ENCODE measurements around the gene A1CF. TPM values are rescaled to one million over a fixed set of nuclear protein-coding genes. Genes with fewer than 3 reads are reported as not detected.
A peak's percentile ranks its signal among the peaks of the same experiment; 100 is the strongest.
"Not testable (repeated sequence)": the region's sequence is repeated elsewhere in the genome, so short reads cannot be mapped to it uniquely, and the experiment has no call there.

Gene A1CF
- total RNA-seq, 1 donor from 2014 or later, result not detected

GRCh38 chr10:50794490-50794889 is 90.9 kb downstream of the A1CF start:
- DNase-seq (ENCODE audit: low read depth in 2 of 2), result no peak

- DNase-seq (ENCODE audit: low read depth in 2 of 2), result peak; percentile 17 to 60
Measured at GRCh38 chr10:50788951-50789945, 96.2 kb downstream of the A1CF start.

- DNase-seq (ENCODE audit: low read depth in 2 of 2), result not testable (repeated sequence)
Measured at GRCh38 chr10:50787962-50788361, 97.5 kb downstream of the A1CF start.

- not testable (repeated sequence) for DNase-seq (ENCODE audit: low read depth in 2 of 2)
Measured at GRCh38 chr10:50782017-50782416, 103.4 kb downstream of the A1CF start.

GRCh38 chr10:50780036-50780435 is 105.4 kb downstream of the A1CF start:
- DNase-seq (ENCODE audit: low read depth in 2 of 2), result not testable (repeated sequence)

- peak in 1 of 2 donors; percentile 7 for DNase-seq (ENCODE audit: low read depth in 2 of 2)
Measured at GRCh38 chr10:50774868-50775267, 110.6 kb downstream of the A1CF start.

GRCh38 chr10:50772042-50772441 is 113.4 kb downstream of the A1CF start:
- DNase-seq (ENCODE audit: low read depth in 2 of 2), result not testable (repeated sequence)

- DNase-seq (ENCODE audit: low read depth in 2 of 2), result peak in 1 of 2 donors; percentile 7
Measured at GRCh38 chr10:50766774-50767513, 118.5 kb downstream of the A1CF start.

Other genes with a start within 250 kb of the A1CF start
- 1.3 and 1.6 TPM in 2 replicates for gene ASAH2B, start 145.7 kb downstream of the A1CF start, total RNA-seq
- gene PRKG1, start 188.9 kb upstream of the A1CF start, total RNA-seq, result 0.87 and 3.6 TPM in 2 replicates

Measured in lung microvascular endothelial cell (primary cell).